ENCODE measurements around the gene GRB2. TPM values are rescaled to one million over a fixed set of nuclear protein-coding genes. Genes with fewer than 3 reads are reported as not detected.
"Not testable (repeated sequence)": the region's sequence is repeated elsewhere in the genome, so short reads cannot be mapped to it uniquely, and the experiment has no call there.

Gene GRB2
- total and polyA plus RNA-seq, 2 of the 8 experiments (the other 6 are each of a cell fraction or from before 2014, with no cell fraction given) = 44.2 to 101 TPM

DNA sequence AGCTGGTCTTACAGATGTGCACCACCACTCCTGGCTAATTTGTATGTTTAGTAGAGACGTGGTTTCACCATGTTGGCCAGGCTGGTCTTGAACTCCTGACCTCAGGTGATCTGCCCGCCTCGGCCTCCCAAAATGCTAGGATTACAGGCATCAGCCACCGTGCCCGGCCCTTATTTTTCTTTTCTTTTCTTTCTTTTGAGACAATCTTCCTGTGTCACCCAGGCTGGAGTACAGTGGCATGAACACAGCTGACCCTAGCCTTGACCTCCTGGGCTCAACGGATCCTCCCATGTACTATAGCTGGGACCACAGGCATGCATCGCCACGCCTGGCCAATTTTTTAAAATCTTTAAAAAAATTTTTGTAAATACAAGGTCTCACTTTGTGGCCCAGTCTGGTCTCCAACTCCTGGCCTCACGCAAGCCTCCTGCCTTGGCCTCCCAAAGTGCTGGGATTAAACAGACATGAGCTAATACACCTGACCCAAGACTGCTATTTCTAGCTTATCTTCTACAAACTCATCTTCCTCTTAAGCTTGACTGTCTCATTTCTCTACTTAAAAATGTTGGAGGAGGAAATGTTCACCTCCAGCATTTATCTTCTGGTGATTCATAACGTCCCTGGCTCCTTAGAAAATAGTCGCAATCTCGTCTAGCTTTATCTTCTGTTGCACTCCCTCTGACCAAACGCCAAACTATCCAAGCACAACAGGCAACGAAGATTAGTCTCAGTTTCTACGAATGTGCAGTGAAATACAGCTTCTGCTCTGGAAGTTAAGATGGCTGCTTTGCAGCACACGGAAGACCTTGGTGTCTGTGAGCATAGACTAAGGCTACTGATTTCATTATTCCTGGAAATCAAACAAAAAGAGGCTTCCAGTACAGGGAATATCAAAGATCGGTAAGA lies 42.7 kb upstream of the GRB2 start (continued):
- TF ChIP-seq, protein P1, sequence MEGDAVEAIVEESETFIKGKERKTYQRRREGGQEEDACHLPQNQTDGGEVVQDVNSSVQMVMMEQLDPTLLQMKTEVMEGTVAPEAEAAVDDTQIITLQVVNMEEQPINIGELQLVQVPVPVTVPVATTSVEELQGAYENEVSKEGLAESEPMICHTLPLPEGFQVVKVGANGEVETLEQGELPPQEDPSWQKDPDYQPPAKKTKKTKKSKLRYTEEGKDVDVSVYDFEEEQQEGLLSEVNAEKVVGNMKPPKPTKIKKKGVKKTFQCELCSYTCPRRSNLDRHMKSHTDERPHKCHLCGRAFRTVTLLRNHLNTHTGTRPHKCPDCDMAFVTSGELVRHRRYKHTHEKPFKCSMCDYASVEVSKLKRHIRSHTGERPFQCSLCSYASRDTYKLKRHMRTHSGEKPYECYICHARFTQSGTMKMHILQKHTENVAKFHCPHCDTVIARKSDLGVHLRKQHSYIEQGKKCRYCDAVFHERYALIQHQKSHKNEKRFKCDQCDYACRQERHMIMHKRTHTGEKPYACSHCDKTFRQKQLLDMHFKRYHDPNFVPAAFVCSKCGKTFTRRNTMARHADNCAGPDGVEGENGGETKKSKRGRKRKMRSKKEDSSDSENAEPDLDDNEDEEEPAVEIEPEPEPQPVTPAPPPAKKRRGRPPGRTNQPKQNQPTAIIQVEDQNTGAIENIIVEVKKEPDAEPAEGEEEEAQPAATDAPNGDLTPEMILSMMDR (IDR thresholded peaks at IDR 0.05; ENCODE audit: control extremely low read depth in 1 of 3, insufficient read depth in 1 of 3, low read depth in 1 of 3, low read length in 3 of 3) = no peak
- no peak for TF ChIP-seq SP2 (IDR thresholded peaks at IDR 0.05; ENCODE audit: low read length)

DNA sequence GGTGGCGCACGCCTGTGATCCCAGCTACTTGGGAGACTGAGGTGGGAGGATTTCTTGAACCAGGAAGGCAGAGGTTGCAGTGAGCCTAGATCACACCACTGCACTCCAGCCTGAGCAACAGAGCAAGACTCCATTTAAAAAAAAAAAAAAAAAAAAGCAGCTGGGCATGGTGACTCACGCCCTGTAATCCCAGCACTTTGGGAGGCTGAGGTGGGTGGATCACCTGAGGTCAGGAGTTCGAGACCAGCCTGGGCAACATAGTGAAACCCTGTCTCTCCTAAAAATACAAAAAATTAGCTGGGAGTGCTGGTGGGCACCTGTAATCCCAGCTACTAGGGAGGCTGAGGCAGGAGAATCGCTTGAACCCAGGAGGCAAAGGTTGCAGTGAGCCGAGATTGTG lies 40.4 kb upstream of the GRB2 start:
- H3K23ac ChIP-seq (ENCODE audit: insufficient read length); H2BK120ac ChIP-seq (replicated peaks; ENCODE audit: low read depth, low read length); H2BK12ac ChIP-seq (ENCODE audit: low read depth, low read length); H4K91ac ChIP-seq (replicated peaks; ENCODE audit: insufficient read length, low read length); H3K18ac ChIP-seq (ENCODE audit: extremely low read depth, low read length); H4K20me1 ChIP-seq (replicated peaks in 1 of 2; ENCODE audit: control insufficient read depth in 1 of 2, insufficient read depth in 2 of 2, low read length in 2 of 2); H3K79me1 ChIP-seq (ENCODE audit: low read depth, low read length); H3K9ac ChIP-seq (replicated peaks in 1 of 4; ENCODE audit: extremely low read depth in 1 of 4, low read depth in 3 of 4, low read length in 3 of 4); H4K5ac ChIP-seq (ENCODE audit: insufficient read length, low read depth, low read length); H3K14ac ChIP-seq (ENCODE audit: insufficient read length); H3K27ac ChIP-seq (ENCODE audit: low read depth, low read length); H3K4ac ChIP-seq (replicated peaks; ENCODE audit: insufficient read length, low read depth, low read length); H3K4me2 ChIP-seq (ENCODE audit: insufficient read depth in 1 of 2, low read depth in 2 of 2, low read length in 2 of 2); H3K4me1 ChIP-seq (replicated peaks in 1 of 4; ENCODE audit: control insufficient read depth in 3 of 4, insufficient read depth in 4 of 4, low read length in 3 of 4); POLR2A ChIA-PET (ENCODE audit: partially characterized antibody); H3K36me3 ChIP-seq (ENCODE audit: control insufficient read depth in 2 of 4, insufficient read depth in 4 of 4, low read length in 3 of 4); H3K79me2 ChIP-seq (ENCODE audit: control insufficient read depth in 1 of 2, insufficient read depth in 2 of 2, low read length in 2 of 2); H2AK5ac ChIP-seq (ENCODE audit: low read depth, low read length); H3K23me2 ChIP-seq (ENCODE audit: low read depth, low read length); H2BK5ac ChIP-seq (ENCODE audit: low read depth, low read length); FAIRE-seq; DNase-seq (ENCODE audit: low read depth in 1 of 2, low spot score in 2 of 2); H2AFZ ChIP-seq (ENCODE audit: low read length); H2BK15ac ChIP-seq (ENCODE audit: low read length); H2BK20ac ChIP-seq (ENCODE audit: low read length); H3K27me3 ChIP-seq (replicated peaks in 1 of 4; ENCODE audit: control insufficient read depth in 3 of 4, extremely low read depth in 1 of 4, insufficient read depth in 3 of 4, low read length in 3 of 4); H4K8ac ChIP-seq (ENCODE audit: extremely low read depth, insufficient read depth, low read length); H3K9me3 ChIP-seq (ENCODE audit: insufficient read depth in 2 of 2, low read depth in 1 of 2, low read length in 1 of 2); H3K4me3 ChIP-seq (ENCODE audit: extremely low read depth in 1 of 4, insufficient read depth in 2 of 4, low read depth in 3 of 4, low read length in 4 of 4); H3K56ac ChIP-seq (replicated peaks; ENCODE audit: insufficient read length, low read depth, low read length): not testable (repeated sequence)
- CTCF ChIA-PET (ENCODE audit: partially characterized antibody) = interaction anchor here (2.3 kb wide), 1 partner anchor 12 kb away, joined by 5 read pairs; no protein-coding TSS in a partner anchor
- WGBS, 2 experiments (ENCODE audit: extremely low coverage in 1 of 2, insufficient coverage in 1 of 2, insufficient read length in 1 of 2, insufficient replicate concordance in 2 of 2, low coverage in 1 of 2, low lambda C conversion rate in 2 of 2, missing lambda C conversion rate in 1 of 2) = 89% methylated on average over 6 of the region's 6 CpGs; no CpG with 5 or more reads in 1 of the 2 experiments

All from H1 (cell line).